ENCODE data around the gene HMG20A. TPM values are rescaled to one million over a fixed set of nuclear protein-coding genes. Genes with fewer than 3 reads are reported as not detected.

Gene HMG20A
- total RNA-seq, 1 donor from 2014 or later = 49.4 TPM

GRCh38 chr15:77514641-77515402, 94.1 kb downstream of the HMG20A start:
- H3K9me3 ChIP-seq = no peaks in the 10 kb centered on the region
- no peaks in the 10 kb centered on the region for H3K4me1 ChIP-seq
- no peaks in the 10 kb centered on the region for H3K36me3 ChIP-seq
- H3K4me3 ChIP-seq = no peak overlapping the region
- intact Hi-C loops (cut with DNase I) = no loop called here
- DNase-seq (ENCODE audit: extremely low spot score in 2 of 2) = no peak
- no peaks in the 10 kb centered on the region for H3K27me3 ChIP-seq
- no peak overlapping the region for H3K27ac ChIP-seq
- TF ChIP-seq POLR2AphosphoS5 (IDR thresholded peaks at IDR 0.05; ENCODE audit: insufficient read depth in 1 of 2, low read depth in 1 of 2) = no peak
- no peak for TF ChIP-seq POLR2A (IDR thresholded peaks at IDR 0.05)
- no peak for TF ChIP-seq CTCF (IDR thresholded peaks at IDR 0.05)

- TF ChIP-seq POLR2AphosphoS5 (IDR thresholded peaks at IDR 0.05; ENCODE audit: insufficient read depth in 1 of 2, low read depth in 1 of 2) (no peak), CTCF (IDR thresholded peaks at IDR 0.05) (no peak), POLR2A (IDR thresholded peaks at IDR 0.05) (no peak)
- Histone ChIP-seq H3K27me3 (no peaks in the 10 kb centered on the region), H3K4me1 (no peaks in the 10 kb centered on the region), H3K4me3 (no peak overlapping the region), H3K36me3 (no peaks in the 10 kb centered on the region), H3K27ac (no peak overlapping the region), H3K9me3 (no peaks in the 10 kb centered on the region)
- DNase-seq (ENCODE audit: extremely low spot score in 2 of 2) = no peak
- intact Hi-C loops (cut with DNase I) = loop anchor here (2.0 kb wide), 1 partner anchor 17 kb away; no protein-coding TSS in a partner anchor
Observed at GRCh38 chr15:77515613-77516012, 94.9 kb downstream of the HMG20A start.

- DNase-seq (ENCODE audit: extremely low spot score in 2 of 2) = no peak
- TF ChIP-seq POLR2A (IDR thresholded peaks at IDR 0.05) (no peak), CTCF (IDR thresholded peaks at IDR 0.05) (no peak)
- no peak overlapping the region for H3K27ac ChIP-seq
- no peaks in the 10 kb centered on the region for H3K4me1 ChIP-seq
- no peaks in the 10 kb centered on the region for H3K27me3 ChIP-seq
- no peak overlapping the region for H3K4me3 ChIP-seq
- H3K9me3 ChIP-seq = no peaks in the 10 kb centered on the region
- H3K36me3 ChIP-seq = no peaks in the 10 kb centered on the region
- intact Hi-C loops (cut with DNase I) = loop anchor here (2.0 kb wide), 1 partner anchor 17 kb away; no protein-coding TSS in a partner anchor
Observed at GRCh38 chr15:77516076-77516475, 95.4 kb downstream of the HMG20A start.

GRCh38 chr15:77516786-77517185, 96.1 kb downstream of the HMG20A start:
- Histone ChIP-seq H3K27me3 (no peaks in the 10 kb centered on the region), H3K27ac (no peak overlapping the region), H3K4me1 (no peaks in the 10 kb centered on the region), H3K36me3 (no peaks in the 10 kb centered on the region), H3K4me3 (no peak overlapping the region), H3K9me3 (no peaks in the 10 kb centered on the region)
- intact Hi-C loops (cut with DNase I) = loop anchor here (2.0 kb wide), 1 partner anchor 18 kb away; no protein-coding TSS in a partner anchor
- no peak for TF ChIP-seq CTCF (IDR thresholded peaks at IDR 0.05)
- no peak for TF ChIP-seq POLR2AphosphoS5 (IDR thresholded peaks at IDR 0.05; ENCODE audit: insufficient read depth in 1 of 2, low read depth in 1 of 2)
- TF ChIP-seq POLR2A (IDR thresholded peaks at IDR 0.05) = no peak
- no peak for DNase-seq (ENCODE audit: extremely low spot score in 2 of 2)

- intact Hi-C loops (cut with DNase I) = loop anchor here (2.0 kb wide), 1 partner anchor 19 kb away; no protein-coding TSS in a partner anchor
- no peaks in the 10 kb centered on the region for H3K4me1 ChIP-seq
- no peaks in the 10 kb centered on the region for H3K9me3 ChIP-seq
- TF ChIP-seq POLR2AphosphoS5 (IDR thresholded peaks at IDR 0.05; ENCODE audit: insufficient read depth in 1 of 2, low read depth in 1 of 2) (no peak), CTCF (IDR thresholded peaks at IDR 0.05) (no peak), POLR2A (IDR thresholded peaks at IDR 0.05) (no peak)
- H3K4me3 ChIP-seq = no peak overlapping the region
- H3K27ac ChIP-seq = no peak overlapping the region
- H3K36me3 ChIP-seq = no peaks in the 10 kb centered on the region
- H3K27me3 ChIP-seq = no peaks in the 10 kb centered on the region
- DNase-seq (ENCODE audit: extremely low spot score in 2 of 2) = no peak
Observed at GRCh38 chr15:77517579-77517978, 96.9 kb downstream of the HMG20A start.
